H1 (cell line): ENCODE results near the gene HIVEP3. TPM values are rescaled to one million over a fixed set of nuclear protein-coding genes. Genes with fewer than 3 reads are reported as not detected.

Experiments
- CHD1 ChIP-seq: IDR thresholded peaks from 2 replicates; pipeline ENCODE4 v1.6.1; 2012; ENCODE audit warnings: low read depth, low read length, improper control_type of control experiment
- CHD2 ChIP-seq: IDR thresholded peaks from 2 replicates; pipeline ENCODE4 v1.6.1; 2012; ENCODE audit warnings: low read length, improper control_type of control experiment
- CTBP2 ChIP-seq: IDR thresholded peaks from 2 replicates; pipeline ENCODE4 v1.7.0; 2011; ENCODE audit warnings: borderline replicate concordance, mild to moderate bottlenecking, moderate library complexity, mixed read lengths, low read length; ENCODE audit not compliant: insufficient read depth, insufficient read length
- HDAC2 ChIP-seq, 2 experiments: fragments of 300-600 bp in 1 of 2; sonication (generic) in 1 of 2; IDR thresholded peaks; 2 replicates each; pipeline ENCODE4 v1.6.1; 2011 to 2012; ENCODE audit warnings: low read depth in 2 of 2, low read length in 2 of 2, mild to moderate bottlenecking in 2 of 2, moderate library complexity in 2 of 2, borderline replicate concordance in 1 of 2, inconsistent platforms in 1 of 2
- KDM1A ChIP-seq: fragments of 200-600, 300-600 bp; sonication (generic); IDR thresholded peaks from 2 replicates; pipeline ENCODE4 v1.7.1; 2016; ENCODE audit warnings: mild to moderate bottlenecking, low read length, borderline replicate concordance
- NRF1 ChIP-seq: IDR thresholded peaks from 2 replicates; pipeline ENCODE4 v1.6.1; 2011; ENCODE audit warnings: mild to moderate bottlenecking, low read depth, low read length, improper control_type of control experiment
- SP2 ChIP-seq: IDR thresholded peaks from 2 replicates; pipeline ENCODE4 v1.6.1; 2012; ENCODE audit warnings: mild to moderate bottlenecking, low read length, inconsistent platforms
- ZNF274 ChIP-seq: IDR thresholded peaks from 2 replicates; pipeline ENCODE4 v1.7.0; 2012; ENCODE audit warnings: low read length, borderline replicate concordance; ENCODE audit errors: extremely low read depth
- polyA plus RNA-seq, 7 experiments: library from polyadenylated mRNA; depleted of rRNA in 3 of 7; stranded (reverse) in 5 of 7; unstranded in 2 of 7; fragments of >200 nt in 5 of 7; fragments of 200-250 nt in 2 of 7; gene quantifications; 1 replicate in 5 of 7; 2 replicates in 1 of 7; 4 replicates in 1 of 7; pipeline versions ENCODE4 v1.2.1 to v1.2.3, GENCODE V29; 2011 to 2013; ENCODE audit warnings: missing spikeins in 2 of 7, mixed read lengths in 2 of 7
- total RNA-seq: library from RNA; stranded (reverse); fragmentation: NEBNext Ultra II Directional; extraction: Animal tissue kit (Norgen Biotek cat#: 25700); gene quantifications from 2 replicates; pipeline ENCODE4 v1.2.1, GENCODE V29; 2021
- TF ChIP-seq, protein P1 (sequence below): fragments of 300-600 bp; sonication (generic); IDR thresholded peaks from 2 replicates; pipeline ENCODE4 v1.7.1; 2012; ENCODE audit warnings: low read length, moderate library complexity, mild to moderate bottlenecking, inconsistent platforms; ENCODE audit not compliant: insufficient replicate concordance

Gene HIVEP3
- total and polyA plus RNA-seq, 2 of the 8 experiments (the other 6 are each of a cell fraction or from before 2014, with no cell fraction given): 0.24 to 0.69 TPM

DNA sequence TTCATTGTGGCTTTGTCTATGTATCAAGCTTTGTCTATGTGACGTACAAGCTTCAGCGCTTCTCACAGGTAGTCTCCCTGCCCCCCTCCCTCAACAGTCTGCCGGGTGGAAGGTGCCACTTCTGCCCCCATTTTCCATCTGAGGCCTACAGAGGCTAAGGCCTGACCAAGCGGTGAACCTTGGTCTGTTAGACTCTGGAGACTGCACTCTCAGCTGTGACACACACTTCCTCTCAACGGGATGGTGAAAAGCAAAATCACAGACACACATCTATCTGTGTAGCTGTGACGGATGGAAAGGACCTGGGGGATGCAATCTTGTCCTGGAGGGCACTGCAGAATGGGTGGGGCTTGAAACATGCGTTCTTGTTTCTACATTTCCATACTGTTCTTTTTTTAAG lies 281.4 kb downstream of the HIVEP3 start (continued):
- TF ChIP-seq, protein P1, sequence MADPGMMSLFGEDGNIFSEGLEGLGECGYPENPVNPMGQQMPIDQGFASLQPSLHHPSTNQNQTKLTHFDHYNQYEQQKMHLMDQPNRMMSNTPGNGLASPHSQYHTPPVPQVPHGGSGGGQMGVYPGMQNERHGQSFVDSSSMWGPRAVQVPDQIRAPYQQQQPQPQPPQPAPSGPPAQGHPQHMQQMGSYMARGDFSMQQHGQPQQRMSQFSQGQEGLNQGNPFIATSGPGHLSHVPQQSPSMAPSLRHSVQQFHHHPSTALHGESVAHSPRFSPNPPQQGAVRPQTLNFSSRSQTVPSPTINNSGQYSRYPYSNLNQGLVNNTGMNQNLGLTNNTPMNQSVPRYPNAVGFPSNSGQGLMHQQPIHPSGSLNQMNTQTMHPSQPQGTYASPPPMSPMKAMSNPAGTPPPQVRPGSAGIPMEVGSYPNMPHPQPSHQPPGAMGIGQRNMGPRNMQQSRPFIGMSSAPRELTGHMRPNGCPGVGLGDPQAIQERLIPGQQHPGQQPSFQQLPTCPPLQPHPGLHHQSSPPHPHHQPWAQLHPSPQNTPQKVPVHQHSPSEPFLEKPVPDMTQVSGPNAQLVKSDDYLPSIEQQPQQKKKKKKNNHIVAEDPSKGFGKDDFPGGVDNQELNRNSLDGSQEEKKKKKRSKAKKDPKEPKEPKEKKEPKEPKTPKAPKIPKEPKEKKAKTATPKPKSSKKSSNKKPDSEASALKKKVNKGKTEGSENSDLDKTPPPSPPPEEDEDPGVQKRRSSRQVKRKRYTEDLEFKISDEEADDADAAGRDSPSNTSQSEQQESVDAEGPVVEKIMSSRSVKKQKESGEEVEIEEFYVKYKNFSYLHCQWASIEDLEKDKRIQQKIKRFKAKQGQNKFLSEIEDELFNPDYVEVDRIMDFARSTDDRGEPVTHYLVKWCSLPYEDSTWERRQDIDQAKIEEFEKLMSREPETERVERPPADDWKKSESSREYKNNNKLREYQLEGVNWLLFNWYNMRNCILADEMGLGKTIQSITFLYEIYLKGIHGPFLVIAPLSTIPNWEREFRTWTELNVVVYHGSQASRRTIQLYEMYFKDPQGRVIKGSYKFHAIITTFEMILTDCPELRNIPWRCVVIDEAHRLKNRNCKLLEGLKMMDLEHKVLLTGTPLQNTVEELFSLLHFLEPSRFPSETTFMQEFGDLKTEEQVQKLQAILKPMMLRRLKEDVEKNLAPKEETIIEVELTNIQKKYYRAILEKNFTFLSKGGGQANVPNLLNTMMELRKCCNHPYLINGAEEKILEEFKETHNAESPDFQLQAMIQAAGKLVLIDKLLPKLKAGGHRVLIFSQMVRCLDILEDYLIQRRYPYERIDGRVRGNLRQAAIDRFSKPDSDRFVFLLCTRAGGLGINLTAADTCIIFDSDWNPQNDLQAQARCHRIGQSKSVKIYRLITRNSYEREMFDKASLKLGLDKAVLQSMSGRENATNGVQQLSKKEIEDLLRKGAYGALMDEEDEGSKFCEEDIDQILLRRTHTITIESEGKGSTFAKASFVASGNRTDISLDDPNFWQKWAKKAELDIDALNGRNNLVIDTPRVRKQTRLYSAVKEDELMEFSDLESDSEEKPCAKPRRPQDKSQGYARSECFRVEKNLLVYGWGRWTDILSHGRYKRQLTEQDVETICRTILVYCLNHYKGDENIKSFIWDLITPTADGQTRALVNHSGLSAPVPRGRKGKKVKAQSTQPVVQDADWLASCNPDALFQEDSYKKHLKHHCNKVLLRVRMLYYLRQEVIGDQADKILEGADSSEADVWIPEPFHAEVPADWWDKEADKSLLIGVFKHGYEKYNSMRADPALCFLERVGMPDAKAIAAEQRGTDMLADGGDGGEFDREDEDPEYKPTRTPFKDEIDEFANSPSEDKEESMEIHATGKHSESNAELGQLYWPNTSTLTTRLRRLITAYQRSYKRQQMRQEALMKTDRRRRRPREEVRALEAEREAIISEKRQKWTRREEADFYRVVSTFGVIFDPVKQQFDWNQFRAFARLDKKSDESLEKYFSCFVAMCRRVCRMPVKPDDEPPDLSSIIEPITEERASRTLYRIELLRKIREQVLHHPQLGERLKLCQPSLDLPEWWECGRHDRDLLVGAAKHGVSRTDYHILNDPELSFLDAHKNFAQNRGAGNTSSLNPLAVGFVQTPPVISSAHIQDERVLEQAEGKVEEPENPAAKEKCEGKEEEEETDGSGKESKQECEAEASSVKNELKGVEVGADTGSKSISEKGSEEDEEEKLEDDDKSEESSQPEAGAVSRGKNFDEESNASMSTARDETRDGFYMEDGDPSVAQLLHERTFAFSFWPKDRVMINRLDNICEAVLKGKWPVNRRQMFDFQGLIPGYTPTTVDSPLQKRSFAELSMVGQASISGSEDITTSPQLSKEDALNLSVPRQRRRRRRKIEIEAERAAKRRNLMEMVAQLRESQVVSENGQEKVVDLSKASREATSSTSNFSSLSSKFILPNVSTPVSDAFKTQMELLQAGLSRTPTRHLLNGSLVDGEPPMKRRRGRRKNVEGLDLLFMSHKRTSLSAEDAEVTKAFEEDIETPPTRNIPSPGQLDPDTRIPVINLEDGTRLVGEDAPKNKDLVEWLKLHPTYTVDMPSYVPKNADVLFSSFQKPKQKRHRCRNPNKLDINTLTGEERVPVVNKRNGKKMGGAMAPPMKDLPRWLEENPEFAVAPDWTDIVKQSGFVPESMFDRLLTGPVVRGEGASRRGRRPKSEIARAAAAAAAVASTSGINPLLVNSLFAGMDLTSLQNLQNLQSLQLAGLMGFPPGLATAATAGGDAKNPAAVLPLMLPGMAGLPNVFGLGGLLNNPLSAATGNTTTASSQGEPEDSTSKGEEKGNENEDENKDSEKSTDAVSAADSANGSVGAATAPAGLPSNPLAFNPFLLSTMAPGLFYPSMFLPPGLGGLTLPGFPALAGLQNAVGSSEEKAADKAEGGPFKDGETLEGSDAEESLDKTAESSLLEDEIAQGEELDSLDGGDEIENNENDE: no peak
- TF ChIP-seq SP2 (no peak), CTBP2 (no peak), KDM1A (no peak), NRF1 (no peak), HDAC2 (IDR thresholded peaks at IDR 0.05; ENCODE audit: borderline replicate concordance in 1 of 2, low read depth in 2 of 2, low read length in 2 of 2) (no peak), CHD2 (no peak), ZNF274 (no peak), CHD1 (no peak)
